Prostate gland (tissue), 2 donors: Measurements from ENCODE around the gene MTARC2. TPM values are rescaled to one million over a fixed set of nuclear protein-coding genes. Genes with fewer than 3 reads are reported as not detected.

Source experiments
- DNase-seq: peaks from one replicate; pipeline ENCODE4 v3.0.0-alpha.2; 2019; ENCODE audit warnings: low spot score
- H3K27ac ChIP-seq, 2 donors: fragments of 200-600 bp; sonication (generic); 2 replicates each; pipeline ENCODE4 v1.5.1; 2017 to 2019
- H3K27me3 ChIP-seq: fragments of 200-600 bp; sonication (generic); replicated peaks from 2 replicates; pipeline ENCODE4 v1.5.1; 2019; ENCODE audit not compliant: insufficient read depth
- H3K36me3 ChIP-seq, 2 donors: fragments of 200-600 bp; sonication (generic); 1 replicate in 1 of 2; 2 replicates in 1 of 2; pipeline versions ENCODE4 v1.5.1 to v1.8.1; 2017 to 2019
- H3K4me1 ChIP-seq: fragments of 200-600 bp; sonication (generic); replicated peaks from 2 replicates; pipeline ENCODE4 v1.5.1; 2019
- H3K4me3 ChIP-seq, 2 donors: fragments of 200-600 bp; sonication (generic); 2 replicates each; pipeline ENCODE4 v1.5.1; 2017 to 2019
- H3K9me3 ChIP-seq: fragments of 200-600 bp; sonication (generic); 2 replicates; pipeline ENCODE4 v1.5.1; 2017
- CTCF ChIP-seq, 4 experiments: fragments of 200-600 bp in 2 of 4; fragments of 450-650 bp in 2 of 4; sonication (generic) in 2 of 4; IDR thresholded peaks; 1 replicate in 3 of 4; 2 replicates in 1 of 4; pipeline ENCODE4 v1.5.1; 2016 to 2019; ENCODE audit warnings: antibody characterized with exemption in 4 of 4, mild to moderate bottlenecking in 2 of 4, moderate library complexity in 2 of 4
- POLR2A ChIP-seq: fragments of 450-650 bp; IDR thresholded peaks from one replicate; pipeline ENCODE4 v1.6.1; 2016; ENCODE audit warnings: antibody characterized with exemption, mild to moderate bottlenecking
- POLR2AphosphoS5 ChIP-seq: sonication (generic); formaldehyde crosslinking; IDR thresholded peaks from one replicate; pipeline ENCODE4 v1.6.1; 2017; ENCODE audit warnings: antibody characterized with exemption
- WGBS: methylation state at CpG from one replicate; pipeline ENCODE4 v1.1.5; 2018; 5-methylcytosine and 5-hydroxymethylcytosine counted together
- intact Hi-C: fragments of 100-400 bp; cut with DNase I; formaldehyde crosslinking; loops from one replicate; pipeline ENCODE4 v1.14.2; 2022
- total RNA-seq, 2 donors: library from RNA; depleted of rRNA; stranded (reverse); fragments of >200 nt; gene quantifications; one replicate each; pipeline ENCODE4 v1.1.0, GENCODE V29; 2016

MTARC2 gene
- total RNA-seq, 2 donors from 2014 or later: 22.2 to 44.4 TPM

DNA sequence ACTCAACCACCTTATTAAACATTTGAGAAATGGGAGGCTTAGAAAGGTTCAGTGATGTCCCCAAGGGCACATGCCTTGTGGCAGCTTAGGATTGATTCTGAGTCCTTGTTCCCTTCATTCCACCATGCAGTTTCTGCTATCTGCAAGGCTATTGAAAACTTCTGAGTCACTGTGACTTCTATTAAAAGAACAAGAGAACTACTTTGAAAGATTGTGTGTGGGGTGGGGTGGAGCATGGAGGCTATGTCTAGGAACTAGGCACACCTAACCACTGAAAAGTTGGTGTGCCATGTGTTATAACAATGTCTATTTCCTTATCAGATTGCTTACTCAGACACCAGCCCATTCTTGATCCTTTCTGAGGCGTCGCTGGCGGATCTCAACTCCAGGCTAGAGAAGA, 49.4 kb downstream of the MTARC2 start:
- TF ChIP-seq POLR2A (no peak), POLR2AphosphoS5 (no peak), CTCF (IDR thresholded peaks at IDR 0.05) (no peak)
- H3K9me3 ChIP-seq: no peaks in the 10 kb centered on the region
- 88% methylated on average over 3 of the region's 3 CpGs for WGBS
- no peak overlapping the region for H3K4me3 ChIP-seq
- intact Hi-C loops: no loop called here
- H3K36me3 ChIP-seq: no peaks in the 10 kb centered on the region
- H3K4me1 ChIP-seq: no peaks in the 10 kb centered on the region
- no peaks in the 10 kb centered on the region for H3K27me3 ChIP-seq
- no peak overlapping the region for H3K27ac ChIP-seq
- DNase-seq: no peak

GRCh38 chr1:220798338-220798737, 50.2 kb downstream of the MTARC2 start:
- intact Hi-C loops: no loop called here
- Histone ChIP-seq H3K27ac (no peak overlapping the region), H3K4me3 (no peak overlapping the region), H3K4me1 (no peaks in the 10 kb centered on the region), H3K36me3 (no peaks in the 10 kb centered on the region), H3K27me3 (no peaks in the 10 kb centered on the region), H3K9me3 (no peaks in the 10 kb centered on the region)
- 93% methylated on average over 2 of the region's 2 CpGs for WGBS
- no peak for TF ChIP-seq POLR2A
- no peak for TF ChIP-seq CTCF (IDR thresholded peaks at IDR 0.05)
- no peak for TF ChIP-seq POLR2AphosphoS5
- no peak for DNase-seq

GRCh38 chr1:220800262-220800661, 52.1 kb downstream of the MTARC2 start:
- no peak for TF ChIP-seq POLR2A
- intact Hi-C loops: no loop called here
- H3K27ac ChIP-seq: no peak overlapping the region

GRCh38 chr1:220803401-220804201, 55.5 kb downstream of the MTARC2 start:
- Histone ChIP-seq H3K36me3 (no peaks in the 10 kb centered on the region), H3K27ac (no peak overlapping the region), H3K9me3 (no peaks in the 10 kb centered on the region), H3K27me3 (no peaks in the 10 kb centered on the region), H3K4me1 (no peaks in the 10 kb centered on the region), H3K4me3 (no peak overlapping the region)
- TF ChIP-seq POLR2A (no peak), CTCF (IDR thresholded peaks at IDR 0.05) (peak; percentile 35 to 74 (median 62))
- intact Hi-C loops: no loop called here
- no peak for DNase-seq
- WGBS: 71% methylated on average over 10 of the region's 10 CpGs

More at GRCh38 chr1:220800262-220800661, 52.1 kb downstream of the MTARC2 start:
- Histone ChIP-seq H3K27me3 (no peaks in the 10 kb centered on the region), H3K9me3 (no peaks in the 10 kb centered on the region), H3K4me3 (no peak overlapping the region), H3K4me1 (no peaks in the 10 kb centered on the region), H3K36me3 (no peaks in the 10 kb centered on the region)
- DNase-seq: no peak
- 88% methylated on average over 6 of the region's 6 CpGs for WGBS

- Histone ChIP-seq H3K4me1 (no peaks in the 10 kb centered on the region), H3K27ac (no peak overlapping the region), H3K27me3 (no peaks in the 10 kb centered on the region), H3K4me3 (no peak overlapping the region), H3K9me3 (no peaks in the 10 kb centered on the region), H3K36me3 (no peaks in the 10 kb centered on the region)
- DNase-seq: no peak
- WGBS: 70% methylated on average over 5 of the region's 5 CpGs
- intact Hi-C loops: no loop called here
- no peak for TF ChIP-seq CTCF (IDR thresholded peaks at IDR 0.05)
- no peak for TF ChIP-seq POLR2AphosphoS5
- TF ChIP-seq POLR2A: no peak
Measured at GRCh38 chr1:220804202-220804586, 56.1 kb downstream of the MTARC2 start.
